Activated naive CD8-positive, alpha-beta T cell (primary cell): ENCODE measurements around the gene TMEM165.

ENCODE experiments used
- H3K27ac Mint-ChIP-seq: one replicate; pipeline ENCODE4 v1.8.0; 2021; ENCODE audit warnings: mixed read lengths
- H3K27me3 Mint-ChIP-seq: one replicate; pipeline ENCODE4 v1.8.0; 2021; ENCODE audit warnings: mixed read lengths
- H3K36me3 Mint-ChIP-seq: one replicate; pipeline ENCODE4 v1.8.0; 2021; ENCODE audit warnings: mixed read lengths
- H3K4me1 Mint-ChIP-seq: one replicate; pipeline ENCODE4 v1.8.0; 2021; ENCODE audit warnings: low read depth, mixed read lengths
- H3K4me3 Mint-ChIP-seq: one replicate; pipeline ENCODE4 v1.8.0; 2021; ENCODE audit warnings: mild to moderate bottlenecking, mixed read lengths
- H3K9me3 Mint-ChIP-seq: one replicate; pipeline ENCODE4 v1.8.0; 2021; ENCODE audit warnings: low read depth, mixed read lengths

TMEM165 gene

DNA sequence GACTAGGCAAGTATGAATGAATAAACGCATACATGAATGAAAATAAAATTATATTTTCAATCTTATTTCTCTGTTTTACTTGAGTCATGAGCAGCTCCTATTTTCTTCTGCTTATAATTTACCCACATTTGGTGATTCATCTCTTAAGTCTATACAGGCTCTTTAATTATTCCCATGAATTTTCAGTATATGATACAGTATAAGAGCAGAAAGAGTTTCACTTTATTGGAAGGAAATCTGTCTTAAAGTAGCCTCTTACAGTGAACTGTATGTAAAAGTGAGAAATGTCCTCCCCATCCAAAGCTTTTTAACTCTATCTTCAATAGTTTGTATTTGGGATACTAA lies 50.8 kb downstream of the TMEM165 start:
- Mint-ChIP-seq H3K4me3 (no peak overlapping the region), H3K27ac (no peak overlapping the region), H3K4me1 (peaks cover 17% of the 10 kb centered on the region), H3K9me3 (no peaks in the 10 kb centered on the region), H3K27me3 (no peaks in the 10 kb centered on the region), H3K36me3 (peaks cover 20% of the 10 kb centered on the region)

DNA sequence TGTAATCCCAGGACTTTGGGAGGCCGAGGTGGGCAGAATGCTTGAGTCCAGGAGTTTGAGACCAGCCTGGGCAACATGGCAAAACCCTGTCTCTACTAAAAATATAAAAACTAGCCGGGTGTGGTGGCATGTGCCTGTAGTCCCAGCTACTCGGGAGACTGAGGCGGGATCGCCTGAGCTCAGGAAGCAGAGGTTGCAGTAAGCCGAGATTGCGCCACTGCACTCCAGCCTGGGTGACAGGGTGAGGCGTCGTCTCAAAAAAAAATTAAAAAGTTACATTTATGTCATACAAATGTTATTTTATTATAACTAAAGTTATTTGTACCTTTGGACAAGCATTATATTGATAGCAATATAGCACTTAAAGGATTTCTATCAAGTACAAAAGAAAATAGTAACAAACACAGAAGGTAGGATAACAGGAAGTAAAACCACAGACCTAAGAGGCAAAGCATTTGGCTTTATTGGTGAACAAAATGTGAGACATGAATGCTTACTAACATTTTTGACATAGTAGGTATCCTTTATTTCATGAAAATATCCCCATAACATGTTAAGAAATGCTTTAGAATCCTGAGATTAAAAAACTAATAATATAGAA lies 51.5 kb downstream of the TMEM165 start:
- Mint-ChIP-seq H3K27me3 (no peaks in the 10 kb centered on the region), H3K36me3 (peaks cover 23% of the 10 kb centered on the region), H3K9me3 (no peaks in the 10 kb centered on the region), H3K4me1 (peaks cover 17% of the 10 kb centered on the region), H3K27ac (no peak overlapping the region), H3K4me3 (no peak overlapping the region)

DNA sequence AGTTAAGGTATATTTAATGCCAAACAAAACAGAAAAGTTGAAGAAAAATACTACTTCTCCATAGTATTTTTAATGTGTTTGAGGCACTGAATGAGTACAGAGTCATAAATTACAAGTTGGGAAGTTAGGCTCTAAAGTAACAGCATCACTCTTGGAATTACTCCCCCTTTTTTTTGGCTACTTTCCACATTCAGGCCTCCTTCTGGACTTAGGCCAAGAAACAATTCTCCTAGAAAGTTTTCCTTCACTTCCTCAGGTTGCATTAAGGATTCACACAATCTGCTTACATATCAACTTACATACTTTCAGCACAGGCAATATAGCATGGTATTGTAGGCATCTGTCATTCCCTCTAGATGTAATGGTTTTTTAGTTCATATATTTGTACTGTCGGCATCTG lies 52.1 kb downstream of the TMEM165 start:
- peak overlapping the region; percentile 7 for H3K27ac Mint-ChIP-seq
- H3K27me3 Mint-ChIP-seq: no peaks in the 10 kb centered on the region
- no peaks in the 10 kb centered on the region for H3K9me3 Mint-ChIP-seq
- H3K36me3 Mint-ChIP-seq: peaks cover 21% of the 10 kb centered on the region
- peaks cover 17% of the 10 kb centered on the region for H3K4me1 Mint-ChIP-seq
- no peak overlapping the region for H3K4me3 Mint-ChIP-seq

DNA sequence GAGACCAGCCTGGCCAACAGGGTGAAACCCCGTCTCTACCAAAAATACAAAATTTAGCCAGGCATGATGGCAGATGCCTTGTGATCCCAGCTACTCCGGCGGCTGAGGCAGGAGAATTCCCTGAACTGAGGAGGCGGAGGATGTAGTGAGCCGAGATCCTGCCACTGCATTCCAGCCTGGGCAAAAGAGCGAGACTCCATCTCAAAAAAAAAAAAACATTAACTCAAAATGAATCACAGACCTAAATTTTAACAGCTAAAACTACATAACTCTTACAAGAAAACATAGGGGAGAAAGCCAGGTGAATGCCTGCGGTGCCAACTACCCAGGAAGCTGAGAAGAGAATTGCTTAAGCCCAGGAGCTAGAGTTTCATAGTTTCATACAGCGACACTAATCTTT lies 54.8 kb downstream of the TMEM165 start:
- H3K9me3 Mint-ChIP-seq: no peaks in the 10 kb centered on the region
- H3K36me3 Mint-ChIP-seq: peaks cover 21% of the 10 kb centered on the region
- no peak overlapping the region for H3K27ac Mint-ChIP-seq
- H3K4me3 Mint-ChIP-seq: no peak overlapping the region
- peaks cover 17% of the 10 kb centered on the region for H3K4me1 Mint-ChIP-seq
- no peaks in the 10 kb centered on the region for H3K27me3 Mint-ChIP-seq

DNA sequence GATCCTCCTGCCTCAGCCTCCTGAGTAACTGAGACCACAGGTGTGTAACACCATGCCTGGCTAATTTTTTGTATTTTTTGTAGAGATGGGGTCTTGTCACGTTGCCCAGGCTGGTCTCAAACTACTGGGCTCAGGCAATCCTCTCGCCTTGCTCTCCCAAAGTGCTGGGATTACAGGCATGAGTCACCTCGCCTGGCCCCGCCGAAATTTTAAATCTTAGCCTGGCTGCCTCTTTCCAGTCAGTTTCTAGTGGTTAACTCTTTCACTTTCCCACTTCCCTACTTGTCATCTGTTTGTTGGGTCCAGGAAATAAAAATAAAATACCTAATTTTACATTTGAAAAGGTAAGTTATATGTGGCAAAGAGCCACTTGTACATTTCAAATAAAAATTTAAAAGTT lies 62.4 kb downstream of the TMEM165 start:
- H3K27me3 Mint-ChIP-seq: no peaks in the 10 kb centered on the region
- H3K4me1 Mint-ChIP-seq: no peaks in the 10 kb centered on the region
- H3K27ac Mint-ChIP-seq: no peak overlapping the region
- H3K9me3 Mint-ChIP-seq: no peaks in the 10 kb centered on the region
- H3K4me3 Mint-ChIP-seq: no peak overlapping the region
- peaks cover 9% of the 10 kb centered on the region for H3K36me3 Mint-ChIP-seq

DNA sequence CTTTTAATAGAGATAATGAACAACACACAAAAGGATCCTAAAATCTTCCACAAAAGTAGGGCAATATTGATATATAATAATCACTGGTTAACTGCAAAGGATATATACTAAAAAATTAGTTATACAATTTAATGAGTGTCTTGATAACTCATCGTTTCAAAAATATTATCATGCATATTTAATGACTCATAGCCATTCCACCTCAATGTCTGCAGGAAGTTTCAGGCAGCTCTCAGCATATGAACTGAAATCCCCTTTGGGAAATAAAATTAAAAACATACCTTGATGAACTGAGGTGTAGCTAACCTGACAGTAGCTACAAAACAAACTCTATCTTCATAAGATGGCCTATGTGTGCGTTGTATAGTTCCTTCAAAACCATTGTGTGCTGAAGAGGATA lies 62.9 kb downstream of the TMEM165 start:
- peaks cover 9% of the 10 kb centered on the region for H3K36me3 Mint-ChIP-seq
- H3K4me1 Mint-ChIP-seq: no peaks in the 10 kb centered on the region
- no peak overlapping the region for H3K27ac Mint-ChIP-seq
- H3K9me3 Mint-ChIP-seq: no peaks in the 10 kb centered on the region
- no peaks in the 10 kb centered on the region for H3K27me3 Mint-ChIP-seq
- no peak overlapping the region for H3K4me3 Mint-ChIP-seq

DNA sequence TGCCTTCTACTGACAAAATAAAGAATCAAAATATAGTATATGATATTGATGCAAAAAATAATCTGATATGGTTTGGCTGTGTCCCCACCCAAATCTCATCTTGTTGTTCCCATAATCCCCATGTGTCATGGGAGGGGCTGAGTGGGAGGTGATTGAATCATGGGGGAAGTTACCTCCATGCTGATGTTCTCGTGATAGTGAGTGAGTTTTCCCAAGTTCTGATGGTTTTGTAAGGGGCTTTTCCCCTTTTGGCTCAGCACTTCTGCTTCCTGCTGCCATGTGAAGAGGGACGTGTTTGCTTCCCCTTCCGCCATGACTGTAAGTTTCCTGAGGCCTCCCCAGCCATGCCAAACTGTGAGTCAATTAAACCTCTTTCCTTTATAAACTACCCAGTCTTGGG lies 70.2 kb downstream of the TMEM165 start:
- no peaks in the 10 kb centered on the region for H3K27me3 Mint-ChIP-seq
- H3K36me3 Mint-ChIP-seq: peaks cover 21% of the 10 kb centered on the region
- no peak overlapping the region for H3K4me3 Mint-ChIP-seq
- no peak overlapping the region for H3K27ac Mint-ChIP-seq
- peaks cover 3% of the 10 kb centered on the region for H3K9me3 Mint-ChIP-seq
- H3K4me1 Mint-ChIP-seq: no peaks in the 10 kb centered on the region

DNA sequence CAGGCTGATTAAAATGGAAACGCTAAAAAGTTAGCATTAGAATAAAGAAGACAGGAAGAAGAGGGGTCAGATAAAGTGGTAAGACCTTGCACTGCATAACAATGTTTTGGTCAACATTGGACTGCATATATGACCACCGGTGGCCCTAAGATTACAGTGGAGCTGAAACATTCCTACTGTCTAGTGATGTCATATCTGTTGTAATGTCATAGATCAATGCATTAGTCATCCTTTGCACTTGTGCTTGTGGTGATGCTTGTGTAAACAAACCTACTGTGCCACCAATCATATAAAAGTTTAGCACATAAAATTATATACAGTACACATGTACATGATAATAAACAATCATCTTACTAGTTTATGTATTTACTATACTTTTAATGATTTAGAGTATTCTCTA lies 73.0 kb downstream of the TMEM165 start:
- Mint-ChIP-seq H3K9me3 (peaks cover 3% of the 10 kb centered on the region), H3K27me3 (no peaks in the 10 kb centered on the region), H3K27ac (no peak overlapping the region), H3K4me1 (no peaks in the 10 kb centered on the region), H3K36me3 (peaks cover 18% of the 10 kb centered on the region), H3K4me3 (no peak overlapping the region)

DNA sequence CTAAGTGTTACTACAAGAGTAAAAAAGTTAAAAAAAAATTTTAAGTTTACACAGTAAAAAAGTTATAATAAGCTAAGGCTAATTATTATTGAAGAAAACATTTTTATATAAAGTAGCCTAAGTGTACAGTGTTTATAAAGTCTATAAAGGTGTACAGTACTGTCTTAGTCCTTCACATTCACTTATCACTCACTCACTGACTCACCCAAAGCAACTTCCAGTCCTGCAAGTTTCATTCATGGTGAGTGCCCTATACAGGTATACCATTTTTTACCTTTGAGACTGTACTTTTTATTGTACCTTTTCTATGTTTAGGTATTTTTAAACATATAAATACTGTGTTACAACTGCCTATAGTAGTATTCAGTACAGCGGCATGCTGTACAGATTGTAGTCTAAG lies 74.2 kb downstream of the TMEM165 start:
- Mint-ChIP-seq H3K27ac (no peak overlapping the region), H3K4me3 (no peak overlapping the region), H3K4me1 (no peaks in the 10 kb centered on the region)

More for the DNA sequence above, 74.2 kb downstream of the TMEM165 start:
- Mint-ChIP-seq H3K36me3 (peaks cover 20% of the 10 kb centered on the region), H3K9me3 (peaks cover 3% of the 10 kb centered on the region), H3K27me3 (no peaks in the 10 kb centered on the region)
